K562 (cell line): ENCODE results near the gene SIMC1. TPM values are rescaled to one million over a fixed set of nuclear protein-coding genes. Genes with fewer than 3 reads are reported as not detected.

ENCODE experiments used
- ASH1L ChIP-seq: fragments of 450-650 bp; IDR thresholded peaks from 2 replicates; pipeline ENCODE4 v1.6.1; 2018; ENCODE audit warnings: borderline replicate concordance, mild to moderate bottlenecking, low read depth; ENCODE audit not compliant: partially characterized antibody
- E2F6 ChIP-seq, 2 experiments: IDR thresholded peaks; 2 replicates each; pipeline ENCODE4 v1.6.1; 2011; ENCODE audit warnings: borderline replicate concordance in 1 of 2, control low read depth in 1 of 2, low read depth in 1 of 2, low read length in 1 of 2, mild to moderate bottlenecking in 1 of 2, mixed read lengths in 1 of 2, moderate library complexity in 1 of 2; ENCODE audit not compliant: insufficient read depth in 1 of 2, insufficient read length in 1 of 2, poor library complexity in 1 of 2, severe bottlenecking in 1 of 2; ENCODE audit errors: extremely low read depth in 1 of 2
- MCM2 ChIP-seq: fragments of 450-650 bp; IDR thresholded peaks from 2 replicates; pipeline ENCODE4 v1.6.1; 2017; ENCODE audit warnings: low read depth, mild to moderate bottlenecking
- MLLT1 ChIP-seq, 2 experiments: fragments of 450-650 bp; IDR thresholded peaks; 2 replicates each; pipeline ENCODE4 v1.6.1; 2016
- PHB ChIP-seq: fragments of 250-450 bp; sonication (Bioruptor Pico); IDR thresholded peaks from 2 replicates; pipeline ENCODE4 v1.5.0; 2021
- RBM22 ChIP-seq: fragments of 200-400 bp; formaldehyde crosslinking; IDR thresholded peaks from 2 replicates; pipeline ENCODE4 v1.6.1; 2018; ENCODE audit warnings: low read length, low read depth; ENCODE audit not compliant: poor library complexity, severe bottlenecking
- RCOR1 ChIP-seq, 2 experiments: IDR thresholded peaks; 2 replicates each; pipeline ENCODE4 v1.6.1; 2012; ENCODE audit warnings: low read depth in 2 of 2, low read length in 2 of 2, borderline replicate concordance in 1 of 2, improper control_type of control experiment in 1 of 2
- SMARCC2 ChIP-seq: fragments of 450-650 bp; IDR thresholded peaks from 2 replicates; pipeline ENCODE4 v1.6.1; 2017; ENCODE audit warnings: antibody characterized with exemption, moderate library complexity, mild to moderate bottlenecking, low read depth
- SRSF3 ChIP-seq: fragments of 200-400 bp; formaldehyde crosslinking; IDR thresholded peaks from 2 replicates; pipeline ENCODE4 v1.6.1; 2016; ENCODE audit warnings: mild to moderate bottlenecking, low read length, moderate library complexity; ENCODE audit not compliant: insufficient read depth
- ZFX ChIP-seq: sonication (generic); formaldehyde crosslinking; IDR thresholded peaks from 2 replicates; pipeline ENCODE4 v1.8.0; 2022; ENCODE audit warnings: mild to moderate bottlenecking, missing genetic modification reagents, moderate library complexity
- ZNF146 ChIP-seq: IDR thresholded peaks from one replicate; pipeline ENCODE4 v1.6.1; 2018; ENCODE audit warnings: missing compliant biosample characterization; ENCODE audit not compliant: unreplicated experiment
- ZNF224 ChIP-seq: sonication (generic); formaldehyde crosslinking; IDR thresholded peaks from 2 replicates; pipeline ENCODE4 v1.8.0; 2022; ENCODE audit warnings: mild to moderate bottlenecking, missing genetic modification reagents
- ZNF695 ChIP-seq: fragments of 450-650 bp; formaldehyde crosslinking; IDR thresholded peaks from 2 replicates; pipeline ENCODE4 v1.4.0; 2020; ENCODE audit warnings: mild to moderate bottlenecking, moderate library complexity
- polyA plus RNA-seq, 8 experiments: library from polyadenylated mRNA; depleted of rRNA in 4 of 8; stranded (reverse) in 5 of 8; unstranded in 3 of 8; fragments of >200 nt; fragmentation: Nextera tagmentation in 2 of 8; fragmentation: Illumina TruSeq in 1 of 8; extraction: Ambion mirVana in 2 of 8; extraction: Trizol in 1 of 8; gene quantifications; 2 replicates each; pipeline versions ENCODE4 v1.2.1 to v1.2.3, GENCODE V29; 2011 to 2014; ENCODE audit warnings: inconsistent platforms in 1 of 8, missing spikeins in 1 of 8
- total RNA-seq, 7 experiments: library from RNA; depleted of rRNA in 6 of 7; stranded (reverse); fragments of >200 nt in 6 of 7; fragmentation: Illumina TruSeq in 2 of 7; extraction: Trizol in 2 of 7; gene quantifications; 2 replicates each; pipeline versions ENCODE4 v1.2.1 to v1.2.3, GENCODE V29; 2011 to 2021; ENCODE audit warnings: low replicate concordance in 1 of 7
- TF ChIP-seq, protein P1 (sequence below): fragments of 250-450 bp; sonication (Bioruptor Pico); IDR thresholded peaks from 2 replicates; pipeline ENCODE4 v1.5.0; 2021; ENCODE audit warnings: mild to moderate bottlenecking, borderline replicate concordance
- TF ChIP-seq, protein P2 (sequence below): fragments of 450-650 bp; IDR thresholded peaks from 2 replicates; pipeline ENCODE4 v1.6.1; 2017; ENCODE audit warnings: antibody characterized with exemption, mild to moderate bottlenecking

SIMC1 gene
- total and polyA plus RNA-seq, 9 of the 15 experiments (the other 6 are each of a cell fraction or from before 2014, with no cell fraction given), result 7.2 to 36.3 (median 14.7) TPM

DNA sequence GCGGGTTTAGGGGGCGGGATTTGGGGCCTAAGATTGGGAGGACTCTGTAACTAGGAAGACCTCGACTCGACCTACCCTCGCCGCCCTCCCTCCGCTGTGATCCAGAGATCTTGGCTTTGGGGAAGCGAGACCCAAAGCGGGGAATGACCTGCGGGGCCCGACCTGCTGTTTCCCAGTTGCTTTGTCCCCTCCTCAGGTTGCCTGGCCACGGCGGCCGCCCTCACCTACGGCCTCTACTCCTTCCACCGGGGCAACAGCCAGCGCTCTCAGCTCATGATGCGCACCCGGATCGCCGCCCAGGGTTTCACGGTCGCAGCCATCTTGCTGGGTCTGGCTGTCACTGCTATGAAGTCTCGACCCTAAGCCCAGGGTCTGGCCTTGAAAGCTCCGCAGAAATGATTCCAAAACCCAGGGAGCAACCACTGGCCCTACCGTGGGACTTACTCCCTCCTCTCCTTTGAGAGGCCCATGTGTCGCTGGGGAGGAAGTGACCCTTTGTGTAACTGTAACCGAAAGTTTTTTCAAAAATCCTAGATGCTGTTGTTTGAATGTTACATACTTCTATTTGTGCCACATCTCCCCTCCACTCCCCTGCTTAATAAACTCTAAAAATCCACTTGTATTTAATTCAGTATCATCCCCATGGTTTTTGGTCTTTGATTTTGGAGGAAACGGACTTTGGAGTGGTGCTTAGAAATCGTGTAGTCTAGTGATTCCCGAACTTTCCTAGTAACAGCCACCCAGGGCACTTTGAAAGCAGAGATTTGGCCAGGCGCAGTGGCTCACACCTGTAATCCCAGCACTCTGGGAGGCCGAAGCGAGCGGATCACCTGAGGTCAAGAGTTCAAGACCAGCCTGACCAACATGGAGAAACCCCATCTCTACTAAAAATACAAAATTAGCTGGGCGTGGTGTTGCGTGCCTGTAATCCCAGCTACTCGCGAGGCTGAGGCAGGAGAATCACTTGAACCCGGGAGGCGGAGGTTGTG is 151.2 kb downstream of the SIMC1 start (continued):
- TF ChIP-seq MLLT1 (IDR thresholded peaks at IDR 0.05) (0 out of 4 replicates have a peak, but pooled peaks of 1 of the 2 experiments have one; percentile 17), ZFX (CRISPR knock-in tag) (peak; percentile 72), E2F6 (IDR thresholded peaks at IDR 0.05; ENCODE audit: borderline replicate concordance in 1 of 2, extremely low read depth in 1 of 2, insufficient read depth in 1 of 2, insufficient read length in 1 of 2, low read depth in 1 of 2, low read length in 1 of 2, poor library complexity in 1 of 2, severe bottlenecking in 1 of 2) (peak in 1 of 2 experiments; percentile 58), MCM2 (no peak), ZNF146 (CRISPR knock-in tag) (no peak), RCOR1 (IDR thresholded peaks at IDR 0.05; ENCODE audit: borderline replicate concordance in 1 of 2, low read depth in 2 of 2, low read length in 2 of 2) (0 out of 4 replicates have a peak, but pooled peaks of 1 of the 2 experiments have one; percentile 5), SRSF3 (no peak), ASH1L (no peak), ZNF224 (CRISPR knock-in tag) (peak; percentile 1; the same call in 1 of the 2 replicates), SMARCC2 (no peak), PHB (CRISPR knock-in tag) (no peak), RBM22 (peak; percentile 72), ZNF695 (CRISPR knock-in tag) (peak; percentile 23; the same call in 1 of the 2 replicates)
- TF ChIP-seq, protein P1, sequence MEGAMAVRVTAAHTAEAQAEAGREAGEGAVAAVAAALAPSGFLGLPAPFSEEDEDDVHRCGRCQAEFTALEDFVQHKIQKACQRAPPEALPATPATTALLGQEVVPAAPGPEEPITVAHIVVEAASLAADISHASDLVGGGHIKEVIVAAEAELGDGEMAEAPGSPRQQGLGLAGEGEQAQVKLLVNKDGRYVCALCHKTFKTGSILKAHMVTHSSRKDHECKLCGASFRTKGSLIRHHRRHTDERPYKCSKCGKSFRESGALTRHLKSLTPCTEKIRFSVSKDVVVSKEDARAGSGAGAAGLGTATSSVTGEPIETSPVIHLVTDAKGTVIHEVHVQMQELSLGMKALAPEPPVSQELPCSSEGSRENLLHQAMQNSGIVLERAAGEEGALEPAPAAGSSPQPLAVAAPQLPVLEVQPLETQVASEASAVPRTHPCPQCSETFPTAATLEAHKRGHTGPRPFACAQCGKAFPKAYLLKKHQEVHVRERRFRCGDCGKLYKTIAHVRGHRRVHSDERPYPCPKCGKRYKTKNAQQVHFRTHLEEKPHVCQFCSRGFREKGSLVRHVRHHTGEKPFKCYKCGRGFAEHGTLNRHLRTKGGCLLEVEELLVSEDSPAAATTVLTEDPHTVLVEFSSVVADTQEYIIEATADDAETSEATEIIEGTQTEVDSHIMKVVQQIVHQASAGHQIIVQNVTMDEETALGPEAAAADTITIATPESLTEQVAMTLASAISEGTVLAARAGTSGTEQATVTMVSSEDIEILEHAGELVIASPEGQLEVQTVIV (CRISPR knock-in tag), result 0 out of 2 replicates have a peak, but pooled peaks have one; percentile 6
- TF ChIP-seq, protein P2, sequence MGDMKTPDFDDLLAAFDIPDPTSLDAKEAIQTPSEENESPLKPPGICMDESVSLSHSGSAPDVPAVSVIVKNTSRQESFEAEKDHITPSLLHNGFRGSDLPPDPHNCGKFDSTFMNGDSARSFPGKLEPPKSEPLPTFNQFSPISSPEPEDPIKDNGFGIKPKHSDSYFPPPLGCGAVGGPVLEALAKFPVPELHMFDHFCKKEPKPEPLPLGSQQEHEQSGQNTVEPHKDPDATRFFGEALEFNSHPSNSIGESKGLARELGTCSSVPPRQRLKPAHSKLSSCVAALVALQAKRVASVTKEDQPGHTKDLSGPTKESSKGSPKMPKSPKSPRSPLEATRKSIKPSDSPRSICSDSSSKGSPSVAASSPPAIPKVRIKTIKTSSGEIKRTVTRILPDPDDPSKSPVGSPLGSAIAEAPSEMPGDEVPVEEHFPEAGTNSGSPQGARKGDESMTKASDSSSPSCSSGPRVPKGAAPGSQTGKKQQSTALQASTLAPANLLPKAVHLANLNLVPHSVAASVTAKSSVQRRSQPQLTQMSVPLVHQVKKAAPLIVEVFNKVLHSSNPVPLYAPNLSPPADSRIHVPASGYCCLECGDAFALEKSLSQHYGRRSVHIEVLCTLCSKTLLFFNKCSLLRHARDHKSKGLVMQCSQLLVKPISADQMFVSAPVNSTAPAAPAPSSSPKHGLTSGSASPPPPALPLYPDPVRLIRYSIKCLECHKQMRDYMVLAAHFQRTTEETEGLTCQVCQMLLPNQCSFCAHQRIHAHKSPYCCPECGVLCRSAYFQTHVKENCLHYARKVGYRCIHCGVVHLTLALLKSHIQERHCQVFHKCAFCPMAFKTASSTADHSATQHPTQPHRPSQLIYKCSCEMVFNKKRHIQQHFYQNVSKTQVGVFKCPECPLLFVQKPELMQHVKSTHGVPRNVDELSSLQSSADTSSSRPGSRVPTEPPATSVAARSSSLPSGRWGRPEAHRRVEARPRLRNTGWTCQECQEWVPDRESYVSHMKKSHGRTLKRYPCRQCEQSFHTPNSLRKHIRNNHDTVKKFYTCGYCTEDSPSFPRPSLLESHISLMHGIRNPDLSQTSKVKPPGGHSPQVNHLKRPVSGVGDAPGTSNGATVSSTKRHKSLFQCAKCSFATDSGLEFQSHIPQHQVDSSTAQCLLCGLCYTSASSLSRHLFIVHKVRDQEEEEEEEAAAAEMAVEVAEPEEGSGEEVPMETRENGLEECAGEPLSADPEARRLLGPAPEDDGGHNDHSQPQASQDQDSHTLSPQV, result 0 out of 2 replicates have a peak, but pooled peaks have one; percentile 28
